ENCODE measurements around the gene CALML3.

DNA sequence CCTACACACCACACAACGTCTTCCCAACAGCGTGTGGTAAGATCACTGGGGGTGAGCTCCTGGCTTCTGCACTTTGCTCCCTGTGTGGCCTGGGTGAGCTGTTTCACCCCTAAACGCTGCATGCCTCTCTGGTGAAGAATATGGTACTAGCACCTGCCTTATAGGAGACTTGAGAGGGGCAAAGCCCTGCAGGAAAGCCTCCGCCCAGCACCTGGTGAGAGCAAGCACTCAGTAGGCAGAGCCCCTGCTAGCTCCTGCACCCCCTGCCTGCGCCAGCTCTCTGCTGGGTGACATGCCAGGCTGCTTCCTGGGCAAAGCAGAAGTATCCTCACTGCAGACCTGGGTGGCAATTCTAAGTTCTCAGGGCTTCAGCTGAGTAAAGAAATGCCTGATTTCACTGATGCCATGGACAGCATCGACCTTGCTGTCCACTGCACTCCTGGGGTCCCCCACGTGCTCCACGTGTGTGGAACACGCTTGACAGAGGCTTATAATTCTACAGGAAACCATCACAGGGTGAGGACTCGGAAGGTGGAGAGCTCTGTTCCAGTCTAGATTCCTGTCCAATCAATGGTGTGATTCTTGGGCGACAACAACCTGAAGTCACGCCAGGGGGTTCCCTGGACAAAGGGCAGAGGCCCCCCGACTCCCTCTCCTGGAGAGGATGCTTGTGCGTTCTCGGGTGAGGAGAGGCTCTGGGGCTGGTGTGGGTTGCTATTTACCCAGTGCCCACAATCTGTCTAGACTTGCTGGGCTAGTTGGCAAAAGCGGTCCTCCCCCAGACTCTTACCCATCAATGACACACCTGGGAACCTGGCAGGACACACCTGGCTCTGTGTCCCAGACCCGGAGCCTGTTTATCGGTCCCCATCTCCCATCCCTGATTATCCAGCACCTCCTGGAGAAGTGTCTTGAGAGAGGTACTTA lies 20.4 kb upstream of the CALML3 start:
- TF ChIP-seq, protein P1, sequence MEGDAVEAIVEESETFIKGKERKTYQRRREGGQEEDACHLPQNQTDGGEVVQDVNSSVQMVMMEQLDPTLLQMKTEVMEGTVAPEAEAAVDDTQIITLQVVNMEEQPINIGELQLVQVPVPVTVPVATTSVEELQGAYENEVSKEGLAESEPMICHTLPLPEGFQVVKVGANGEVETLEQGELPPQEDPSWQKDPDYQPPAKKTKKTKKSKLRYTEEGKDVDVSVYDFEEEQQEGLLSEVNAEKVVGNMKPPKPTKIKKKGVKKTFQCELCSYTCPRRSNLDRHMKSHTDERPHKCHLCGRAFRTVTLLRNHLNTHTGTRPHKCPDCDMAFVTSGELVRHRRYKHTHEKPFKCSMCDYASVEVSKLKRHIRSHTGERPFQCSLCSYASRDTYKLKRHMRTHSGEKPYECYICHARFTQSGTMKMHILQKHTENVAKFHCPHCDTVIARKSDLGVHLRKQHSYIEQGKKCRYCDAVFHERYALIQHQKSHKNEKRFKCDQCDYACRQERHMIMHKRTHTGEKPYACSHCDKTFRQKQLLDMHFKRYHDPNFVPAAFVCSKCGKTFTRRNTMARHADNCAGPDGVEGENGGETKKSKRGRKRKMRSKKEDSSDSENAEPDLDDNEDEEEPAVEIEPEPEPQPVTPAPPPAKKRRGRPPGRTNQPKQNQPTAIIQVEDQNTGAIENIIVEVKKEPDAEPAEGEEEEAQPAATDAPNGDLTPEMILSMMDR (IDR thresholded peaks at IDR 0.05): no peak
- TF ChIP-seq POLR2A (IDR thresholded peaks at IDR 0.05): no peak
- TF ChIP-seq EP300 (IDR thresholded peaks at IDR 0.05): no peak
- TF ChIP-seq POLR2AphosphoS5 (IDR thresholded peaks at IDR 0.05): no peak

Measured in stomach (tissue), 4 donors.